ENCODE measurements around the gene PTK7.
"Not testable (repeated sequence)": the region's sequence is repeated elsewhere in the genome, so short reads cannot be mapped to it uniquely, and the experiment has no call there.

PTK7 gene

DNA sequence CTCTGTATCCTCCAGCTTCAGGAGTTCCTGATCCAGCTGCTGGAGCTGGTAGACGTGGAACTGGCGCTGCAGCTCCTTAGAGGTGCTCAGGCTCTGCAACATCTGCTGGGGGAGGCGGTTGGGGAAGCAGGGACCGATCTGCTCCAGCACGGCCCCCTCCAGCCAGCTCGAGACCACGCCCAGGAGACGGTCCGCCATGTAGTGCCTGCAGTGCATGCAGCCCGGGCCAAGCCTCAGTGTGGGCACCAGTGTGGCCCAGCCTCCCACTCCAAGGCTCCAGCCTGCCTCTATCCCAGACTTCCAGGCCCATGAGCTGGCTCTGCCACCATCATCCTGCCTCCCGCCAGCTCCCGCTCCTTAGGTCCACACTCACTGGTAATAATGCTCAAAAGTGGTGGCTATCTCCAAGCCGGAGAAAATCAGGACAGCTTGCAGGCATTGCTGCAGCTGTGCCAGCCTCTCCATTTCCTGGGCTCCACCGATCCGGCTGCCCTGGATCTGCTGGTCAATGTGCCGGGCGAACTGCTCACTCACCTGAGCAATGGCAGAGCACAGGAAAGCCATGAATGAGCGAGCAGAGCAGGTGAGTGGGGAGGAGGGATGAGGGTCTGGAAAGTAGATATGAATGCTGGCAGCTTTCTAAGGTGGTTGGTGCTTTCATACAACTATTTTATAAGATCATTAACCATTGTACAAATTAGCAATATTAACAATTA lies 35.4 kb upstream of the PTK7 start:
- Histone ChIP-seq H3K36me3 (ENCODE audit: control insufficient read depth, insufficient read depth, low read length) (peaks cover 40% of the 10 kb centered on the region), H3K4me3 (ENCODE audit: low read depth, low read length) (no peak overlapping the region), H3K27me3 (ENCODE audit: control insufficient read depth, insufficient read depth, low read length) (no peaks in the 10 kb centered on the region), H3K9me3 (ENCODE audit: control insufficient read depth, insufficient read depth, low read length) (no peaks in the 10 kb centered on the region), H3K4me1 (ENCODE audit: control insufficient read depth, insufficient read depth, low read length) (no peaks in the 10 kb centered on the region), H3K9ac (ENCODE audit: low read depth, low read length) (no peak overlapping the region)

DNA sequence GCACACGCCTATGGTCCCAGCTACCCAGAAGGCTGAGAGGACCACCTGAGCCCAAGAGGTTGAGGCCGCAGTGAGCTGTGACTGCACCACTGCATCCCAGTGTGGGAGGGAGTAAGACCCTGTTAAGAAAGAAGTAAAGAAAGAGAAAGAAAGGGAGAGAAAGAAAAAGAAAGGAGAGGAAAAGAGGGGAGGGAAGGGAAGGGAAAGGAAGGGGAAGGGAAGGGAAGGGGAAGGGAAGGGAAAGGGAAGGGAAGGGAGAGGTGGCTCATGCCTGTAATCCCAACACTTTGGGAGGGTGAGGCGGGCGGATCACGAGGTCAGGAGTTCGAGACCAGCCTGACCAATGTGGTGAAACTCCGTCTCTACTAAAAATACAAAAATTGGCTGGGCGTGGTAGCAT lies 34.6 kb upstream of the PTK7 start:
- H3K4me1 ChIP-seq (ENCODE audit: control insufficient read depth, insufficient read depth, low read length); H3K9ac ChIP-seq (ENCODE audit: low read depth, low read length); H3K4me3 ChIP-seq (ENCODE audit: low read depth, low read length); H3K9me3 ChIP-seq (ENCODE audit: control insufficient read depth, insufficient read depth, low read length); H3K27me3 ChIP-seq (ENCODE audit: control insufficient read depth, insufficient read depth, low read length): not testable (repeated sequence)
- peaks cover 43% of the 10 kb centered on the region for H3K36me3 ChIP-seq (ENCODE audit: control insufficient read depth, insufficient read depth, low read length)

DNA sequence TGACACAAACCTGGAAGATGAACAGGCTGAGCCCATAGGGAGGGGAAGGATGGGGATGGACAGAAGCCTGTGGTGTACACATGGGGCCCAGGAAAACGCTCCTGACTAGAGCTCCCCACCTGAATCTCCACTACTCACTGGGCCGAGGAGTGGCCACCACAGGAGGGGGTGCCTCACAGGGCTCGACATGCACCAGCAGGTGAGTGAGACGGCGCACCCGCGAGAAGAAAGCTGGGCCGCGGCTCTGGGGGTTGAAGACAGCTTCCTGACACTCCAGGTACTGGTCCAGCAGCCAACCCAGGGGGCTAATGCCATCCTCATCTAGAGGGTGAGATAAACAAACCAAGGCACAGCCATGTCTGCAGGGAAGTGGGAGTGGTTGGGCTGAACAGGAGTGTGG lies 32.8 kb upstream of the PTK7 start:
- H3K27me3 ChIP-seq (ENCODE audit: control insufficient read depth, insufficient read depth, low read length) = no peaks in the 10 kb centered on the region
- H3K4me1 ChIP-seq (ENCODE audit: control insufficient read depth, insufficient read depth, low read length) = no peaks in the 10 kb centered on the region
- H3K9ac ChIP-seq (ENCODE audit: low read depth, low read length) = no peak overlapping the region
- H3K36me3 ChIP-seq (ENCODE audit: control insufficient read depth, insufficient read depth, low read length) = peaks cover 41% of the 10 kb centered on the region
- H3K9me3 ChIP-seq (ENCODE audit: control insufficient read depth, insufficient read depth, low read length) = no peaks in the 10 kb centered on the region
- no peak overlapping the region for H3K4me3 ChIP-seq (ENCODE audit: low read depth, low read length)

DNA sequence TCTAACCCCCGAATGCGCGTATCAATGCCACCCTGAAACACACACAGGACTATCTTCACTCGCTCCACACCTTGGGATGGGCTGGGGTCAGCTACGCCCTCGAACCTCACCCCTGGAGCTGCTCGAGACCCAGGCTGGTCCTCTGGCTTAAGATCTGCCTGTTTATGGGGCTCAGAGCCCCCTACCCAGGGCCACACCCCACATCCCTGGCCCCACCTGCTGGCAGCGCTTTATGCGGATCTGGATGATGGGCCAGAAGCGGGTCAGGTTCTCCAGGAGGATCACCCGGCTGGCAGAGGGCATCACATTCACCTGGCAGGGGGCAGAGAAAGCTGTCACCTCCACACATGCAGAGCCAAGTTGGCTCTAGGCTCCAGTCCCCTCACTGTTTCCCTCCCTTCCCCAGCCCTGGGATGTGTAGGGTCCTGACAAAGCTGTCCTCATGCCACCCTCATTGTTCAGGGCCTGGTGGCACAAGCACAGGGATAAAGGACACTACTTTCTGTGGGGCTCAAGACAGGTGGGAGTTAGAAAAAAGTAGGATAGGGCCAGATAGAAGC lies 30.7 kb upstream of the PTK7 start:
- Histone ChIP-seq H3K4me3 (ENCODE audit: low read depth, low read length) (no peak overlapping the region), H3K36me3 (ENCODE audit: control insufficient read depth, insufficient read depth, low read length) (peaks cover 38% of the 10 kb centered on the region)

DNA sequence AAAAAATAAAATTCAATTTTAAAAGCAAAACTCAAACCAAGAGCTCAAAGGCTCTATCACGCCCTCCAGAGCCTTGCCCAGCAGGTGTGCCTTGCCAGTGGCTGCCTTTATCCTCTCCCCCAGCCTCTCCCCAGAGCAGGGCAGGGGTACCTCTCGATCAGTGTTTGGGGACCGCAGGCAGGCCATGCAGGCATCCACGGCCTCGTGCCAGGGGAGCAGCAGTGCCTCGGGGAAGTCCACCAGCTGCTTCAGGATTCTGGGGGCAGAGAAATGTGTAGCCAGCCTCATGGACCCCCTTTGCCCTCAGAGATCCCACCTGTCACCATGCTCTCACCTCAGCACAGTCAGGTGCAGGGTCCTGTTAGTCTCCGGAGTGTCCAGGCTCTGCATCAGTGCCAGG lies 28.1 kb upstream of the PTK7 start:
- Histone ChIP-seq H3K4me1 (ENCODE audit: control insufficient read depth, insufficient read depth, low read length) (peaks cover 3% of the 10 kb centered on the region), H3K4me3 (ENCODE audit: low read depth, low read length) (no peak overlapping the region), H3K9ac (ENCODE audit: low read depth, low read length) (no peak overlapping the region), H3K36me3 (ENCODE audit: control insufficient read depth, insufficient read depth, low read length) (peaks cover 31% of the 10 kb centered on the region), H3K9me3 (ENCODE audit: control insufficient read depth, insufficient read depth, low read length) (no peaks in the 10 kb centered on the region), H3K27me3 (ENCODE audit: control insufficient read depth, insufficient read depth, low read length) (no peaks in the 10 kb centered on the region)

More for the DNA sequence above, 30.7 kb upstream of the PTK7 start:
- no peaks in the 10 kb centered on the region for H3K27me3 ChIP-seq (ENCODE audit: control insufficient read depth, insufficient read depth, low read length)
- H3K9me3 ChIP-seq (ENCODE audit: control insufficient read depth, insufficient read depth, low read length) = no peaks in the 10 kb centered on the region
- H3K9ac ChIP-seq (ENCODE audit: low read depth, low read length) = no peak overlapping the region
- no peaks in the 10 kb centered on the region for H3K4me1 ChIP-seq (ENCODE audit: control insufficient read depth, insufficient read depth, low read length)

DNA sequence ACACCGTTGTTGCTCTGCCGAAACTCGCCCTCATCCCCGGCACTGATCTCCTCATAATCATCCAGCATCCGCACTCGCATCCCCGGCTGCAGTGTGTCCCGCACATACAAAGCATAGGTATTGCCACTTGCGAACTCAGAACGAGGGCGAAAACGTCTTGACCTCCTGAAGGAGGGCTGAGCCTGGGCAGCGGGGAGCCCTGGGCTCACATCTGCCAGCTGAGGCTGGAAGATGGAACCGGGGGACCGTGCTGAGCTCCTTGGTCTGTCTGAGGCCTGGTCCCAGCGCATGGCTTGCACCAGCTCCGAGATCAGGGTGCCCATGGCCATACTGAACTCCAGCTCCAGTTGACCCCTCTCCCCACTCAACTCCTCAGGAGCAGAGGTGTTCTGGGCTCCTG lies 25.1 kb upstream of the PTK7 start:
- Histone ChIP-seq H3K9me3 (ENCODE audit: control insufficient read depth, insufficient read depth, low read length) (no peaks in the 10 kb centered on the region), H3K9ac (ENCODE audit: low read depth, low read length) (no peak overlapping the region), H3K36me3 (ENCODE audit: control insufficient read depth, insufficient read depth, low read length) (peaks cover 19% of the 10 kb centered on the region), H3K4me3 (ENCODE audit: low read depth, low read length) (no peak overlapping the region), H3K4me1 (ENCODE audit: control insufficient read depth, insufficient read depth, low read length) (peaks cover 4% of the 10 kb centered on the region), H3K27me3 (ENCODE audit: control insufficient read depth, insufficient read depth, low read length) (no peaks in the 10 kb centered on the region)

DNA sequence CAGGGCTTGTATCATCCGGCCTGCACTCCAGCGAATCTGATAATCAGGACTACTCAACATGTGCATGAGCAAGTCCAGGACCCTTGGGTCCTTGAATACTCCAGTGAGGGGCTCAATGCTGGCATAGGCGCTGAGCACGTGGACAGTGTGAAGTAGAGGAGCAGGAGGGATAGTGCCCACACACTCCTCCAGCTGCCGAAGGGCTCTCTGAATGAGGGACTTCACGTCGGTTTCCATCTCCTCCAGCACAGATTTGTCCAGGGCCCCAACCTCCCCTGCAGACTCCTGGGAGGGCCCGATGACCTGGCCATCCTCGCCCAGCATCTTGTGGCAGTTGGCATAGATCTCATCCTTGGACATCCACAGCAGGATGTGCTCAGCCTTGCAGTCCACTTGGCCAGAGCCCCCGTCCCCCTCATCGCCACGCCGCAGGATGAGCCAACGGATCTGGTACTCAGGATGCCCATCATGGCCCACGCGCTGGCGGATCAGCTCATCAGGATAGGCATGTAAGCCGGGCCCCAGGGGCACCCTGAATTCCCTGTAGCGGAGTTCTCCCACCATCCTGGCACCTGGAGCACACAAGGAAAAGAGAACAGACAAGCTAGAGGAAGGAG lies 23.8 kb upstream of the PTK7 start:
- Histone ChIP-seq H3K9ac (ENCODE audit: low read depth, low read length) (peak overlapping the region; percentile 97), H3K4me1 (ENCODE audit: control insufficient read depth, insufficient read depth, low read length) (peaks cover 4% of the 10 kb centered on the region), H3K36me3 (ENCODE audit: control insufficient read depth, insufficient read depth, low read length) (peaks cover 16% of the 10 kb centered on the region), H3K27me3 (ENCODE audit: control insufficient read depth, insufficient read depth, low read length) (no peaks in the 10 kb centered on the region), H3K4me3 (ENCODE audit: low read depth, low read length) (peak overlapping the region; percentile 86), H3K9me3 (ENCODE audit: control insufficient read depth, insufficient read depth, low read length) (no peaks in the 10 kb centered on the region)

DNA sequence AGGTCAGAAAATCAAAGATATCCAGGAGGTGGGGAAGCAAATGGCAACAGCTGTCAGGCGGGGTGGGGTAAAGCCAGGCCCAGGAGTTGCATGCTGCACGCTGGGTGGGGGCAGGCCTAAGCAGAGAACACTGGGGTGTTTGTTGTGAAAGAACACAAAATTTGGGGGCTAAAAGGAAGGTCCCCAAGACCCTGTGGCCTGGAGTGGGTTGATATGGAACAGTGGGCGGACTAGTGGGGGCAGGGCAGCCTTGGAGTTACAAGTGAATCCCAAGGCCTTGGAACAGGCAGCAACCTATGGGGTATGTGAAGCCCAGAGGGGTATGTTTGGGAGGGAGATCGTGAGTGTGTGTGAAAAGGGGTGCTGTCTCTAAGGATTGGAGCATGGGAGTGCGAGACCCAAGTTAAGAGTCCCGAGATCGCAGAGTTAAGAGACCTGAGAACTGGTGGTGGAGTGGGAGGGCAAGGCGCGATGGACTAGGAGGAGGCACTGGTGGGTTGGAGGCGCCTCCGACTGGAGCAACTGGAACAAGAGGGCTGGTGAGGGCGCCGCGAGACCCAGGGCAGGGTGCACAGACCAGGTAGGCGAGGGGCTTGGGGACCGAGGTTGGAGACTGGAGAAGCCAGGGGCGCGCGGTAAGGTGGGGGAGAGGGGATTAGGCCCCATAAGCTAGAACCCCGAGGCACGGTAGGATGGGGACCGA lies 23.1 kb upstream of the PTK7 start:
- Histone ChIP-seq H3K36me3 (ENCODE audit: control insufficient read depth, insufficient read depth, low read length) (peaks cover 14% of the 10 kb centered on the region), H3K9me3 (ENCODE audit: control insufficient read depth, insufficient read depth, low read length) (no peaks in the 10 kb centered on the region), H3K27me3 (ENCODE audit: control insufficient read depth, insufficient read depth, low read length) (no peaks in the 10 kb centered on the region), H3K9ac (ENCODE audit: low read depth, low read length) (peak overlapping the region; percentile 97), H3K4me3 (ENCODE audit: low read depth, low read length) (peak overlapping the region; percentile 86), H3K4me1 (ENCODE audit: control insufficient read depth, insufficient read depth, low read length) (peaks cover 4% of the 10 kb centered on the region)

DNA sequence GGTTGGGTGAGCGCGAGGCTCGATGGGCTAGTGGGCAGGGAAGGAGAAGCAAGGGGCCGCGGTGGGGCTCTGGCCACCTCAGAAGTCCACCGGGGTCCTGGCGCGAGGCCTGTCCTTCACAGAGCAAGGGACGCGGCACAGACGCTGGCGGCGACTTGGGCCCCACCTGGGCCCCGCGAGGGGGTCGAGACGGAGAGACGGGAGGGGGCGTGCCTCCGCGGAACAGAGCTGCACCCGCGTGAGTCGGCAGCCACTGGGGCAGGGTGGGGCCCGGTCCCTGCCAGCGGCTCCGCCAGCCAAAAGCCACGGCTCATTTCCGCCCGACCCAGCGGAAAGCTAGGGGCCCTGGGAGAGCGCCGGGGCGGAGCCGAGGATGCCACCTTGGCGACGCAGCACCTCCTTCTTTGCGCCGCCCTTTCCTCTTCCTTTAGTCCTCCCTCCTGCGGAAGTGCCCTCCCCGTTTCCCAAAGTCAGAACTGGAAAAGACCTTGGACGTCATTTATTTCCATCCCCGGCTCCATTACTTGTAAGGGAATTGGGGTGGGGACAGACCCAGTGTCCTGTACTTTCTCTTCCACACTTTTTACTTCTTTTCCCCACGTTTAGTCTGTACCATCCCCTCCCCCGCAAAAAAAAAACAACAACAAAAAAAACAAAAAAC lies 22.4 kb upstream of the PTK7 start, which contains the start of gene CUL7:
Gene CUL7 (minus strand): TSS at position 307 of the 661 bp plus-strand sequence. CDS start 1,063 bp downstream, outside the sequence.
- Histone ChIP-seq H3K9me3 (ENCODE audit: control insufficient read depth, insufficient read depth, low read length) (no peaks in the 10 kb centered on the region), H3K9ac (ENCODE audit: low read depth, low read length) (peak within 1 kb of the TSS; percentile 97), H3K36me3 (ENCODE audit: control insufficient read depth, insufficient read depth, low read length) (peaks cover 12% of the 10 kb centered on the region), H3K27me3 (ENCODE audit: control insufficient read depth, insufficient read depth, low read length) (no peaks in the 10 kb centered on the region), H3K4me3 (ENCODE audit: low read depth, low read length) (peak within 1 kb of the TSS; percentile 86), H3K4me1 (ENCODE audit: control insufficient read depth, insufficient read depth, low read length) (peaks cover 8% of the 10 kb centered on the region)

DNA sequence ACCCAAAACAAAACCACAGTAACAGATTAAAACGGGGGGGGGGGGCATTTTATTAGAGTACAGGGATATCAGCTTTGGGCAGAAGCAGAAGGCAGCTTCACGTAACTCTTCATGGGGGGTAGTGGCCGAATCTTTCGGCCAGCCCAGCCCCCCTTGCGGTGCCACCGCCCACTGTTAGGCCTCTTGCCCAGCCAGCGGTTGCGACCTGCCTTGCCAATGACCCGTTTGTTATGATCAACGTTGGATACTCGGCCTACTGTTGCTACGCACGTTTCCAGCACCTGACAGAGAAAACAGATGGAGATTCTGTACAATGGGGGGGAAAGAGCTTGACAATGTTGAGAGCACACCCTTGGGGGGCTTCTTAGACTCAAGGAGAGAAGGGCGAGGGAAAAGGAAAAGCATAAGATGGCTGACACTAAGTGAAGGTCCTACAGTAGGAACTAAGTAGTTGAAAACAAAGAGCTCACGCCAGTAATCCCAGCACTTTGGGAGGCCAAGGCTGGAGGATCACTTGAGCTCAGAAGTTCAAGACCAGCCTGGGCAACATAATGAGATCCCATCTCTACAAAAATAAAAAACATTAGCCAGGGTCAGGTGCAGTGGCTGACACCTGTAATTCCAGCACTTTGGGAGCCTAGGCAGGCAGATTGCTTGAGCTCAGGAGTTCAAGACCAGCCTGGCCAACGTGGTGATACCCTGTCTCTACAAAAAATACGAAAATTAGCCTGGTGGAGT lies 21.7 kb upstream of the PTK7 start:
- H3K9me3 ChIP-seq (ENCODE audit: control insufficient read depth, insufficient read depth, low read length) = no peaks in the 10 kb centered on the region
- peaks cover 8% of the 10 kb centered on the region for H3K36me3 ChIP-seq (ENCODE audit: control insufficient read depth, insufficient read depth, low read length)
- H3K27me3 ChIP-seq (ENCODE audit: control insufficient read depth, insufficient read depth, low read length) = no peaks in the 10 kb centered on the region
- H3K9ac ChIP-seq (ENCODE audit: low read depth, low read length) = no peak overlapping the region
- H3K4me3 ChIP-seq (ENCODE audit: low read depth, low read length) = peak overlapping the region; percentile 86
- peaks cover 8% of the 10 kb centered on the region for H3K4me1 ChIP-seq (ENCODE audit: control insufficient read depth, insufficient read depth, low read length)

DNA sequence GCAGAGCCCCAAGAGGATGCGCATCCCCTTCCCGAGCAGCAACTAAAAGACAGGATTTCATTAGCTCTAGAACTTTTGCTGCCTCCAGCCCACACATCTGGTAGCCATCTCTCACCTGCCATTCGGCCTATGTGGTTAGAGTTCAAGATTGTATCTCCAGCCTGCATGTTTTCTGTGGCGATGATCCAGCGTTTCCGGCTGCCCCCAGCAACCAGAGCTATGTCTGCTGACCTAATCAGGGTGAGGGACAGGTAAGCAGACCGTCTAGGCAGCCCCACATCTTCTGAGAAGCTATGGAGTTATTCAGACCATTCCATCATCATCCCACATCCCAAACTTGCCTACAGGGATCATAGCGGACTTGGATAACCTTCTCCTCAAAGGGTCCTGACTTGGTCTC lies 20.1 kb upstream of the PTK7 start:
- H3K9ac ChIP-seq (ENCODE audit: low read depth, low read length) = no peak overlapping the region
- H3K4me3 ChIP-seq (ENCODE audit: low read depth, low read length) = no peak overlapping the region
- no peaks in the 10 kb centered on the region for H3K9me3 ChIP-seq (ENCODE audit: control insufficient read depth, insufficient read depth, low read length)
- no peaks in the 10 kb centered on the region for H3K27me3 ChIP-seq (ENCODE audit: control insufficient read depth, insufficient read depth, low read length)
- H3K4me1 ChIP-seq (ENCODE audit: control insufficient read depth, insufficient read depth, low read length) = peaks cover 8% of the 10 kb centered on the region
- H3K36me3 ChIP-seq (ENCODE audit: control insufficient read depth, insufficient read depth, low read length) = peaks cover 2% of the 10 kb centered on the region
